Measurements from ENCODE around the gene RABIF.

RABIF gene

DNA sequence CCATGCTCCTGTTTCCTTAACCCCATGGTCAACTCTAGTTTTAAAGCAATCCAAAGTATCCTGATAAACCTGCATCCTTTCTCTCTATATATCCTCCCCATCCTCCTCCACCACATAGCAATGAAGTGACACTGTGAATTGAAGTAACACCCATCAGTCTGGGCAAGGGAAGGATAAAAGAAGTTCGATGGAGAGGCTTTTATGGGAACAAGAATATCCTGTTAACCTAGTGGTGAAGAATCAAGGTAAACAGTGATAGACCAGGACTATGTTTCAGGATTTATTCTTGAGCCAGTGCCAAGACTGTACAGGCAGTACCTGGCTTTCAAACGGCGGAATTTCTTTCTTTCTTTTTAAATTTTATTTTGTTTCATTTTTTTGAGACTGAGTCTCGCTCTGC is 17.6 kb downstream of the RABIF start:
- no peak for DNase-seq

DNA sequence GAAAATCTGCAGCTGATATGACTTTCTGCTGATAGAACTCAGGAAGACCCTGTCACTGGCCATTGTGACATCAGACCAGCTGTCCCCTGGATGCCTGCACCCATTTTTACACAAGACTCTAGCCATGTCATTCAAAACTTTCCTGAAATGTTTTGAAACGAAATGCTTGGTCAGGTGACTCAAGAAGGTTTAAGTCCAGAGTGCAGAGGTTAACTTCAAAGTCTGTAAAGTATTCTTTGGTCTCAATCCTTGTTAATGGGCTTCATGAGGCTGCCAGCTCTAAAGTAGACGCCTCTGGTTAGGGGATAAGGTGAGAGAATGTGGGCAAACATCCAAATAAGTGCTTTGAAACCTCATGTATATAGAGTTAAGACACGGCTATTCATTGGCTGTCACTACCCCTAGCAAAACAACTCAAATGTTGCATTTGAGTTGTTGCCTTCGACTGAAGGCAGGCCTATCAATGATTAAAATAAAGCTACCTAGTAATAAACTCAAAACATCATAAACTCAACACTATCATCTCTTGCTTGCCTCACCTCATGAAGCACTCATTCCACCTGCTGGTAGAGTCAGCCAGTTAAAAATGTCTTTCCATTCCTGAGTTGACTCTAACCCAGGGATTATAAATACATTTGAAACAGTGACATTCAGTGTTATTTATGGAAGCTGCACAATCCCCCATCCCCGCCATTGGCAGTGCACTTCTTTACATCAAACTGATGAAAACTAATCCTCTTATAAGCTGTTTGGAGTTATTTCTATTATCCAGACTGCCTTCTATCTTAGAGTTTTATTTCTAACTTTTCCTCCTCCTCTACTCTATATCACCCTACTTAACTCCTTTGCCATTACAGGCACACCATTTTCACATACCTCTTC is 26.0 kb downstream of the RABIF start:
- no peak for DNase-seq

GRCh38 chr1:202861420-202862132 is 27.4 kb downstream of the RABIF start:
- DNase-seq: peak; percentile 22

DNA sequence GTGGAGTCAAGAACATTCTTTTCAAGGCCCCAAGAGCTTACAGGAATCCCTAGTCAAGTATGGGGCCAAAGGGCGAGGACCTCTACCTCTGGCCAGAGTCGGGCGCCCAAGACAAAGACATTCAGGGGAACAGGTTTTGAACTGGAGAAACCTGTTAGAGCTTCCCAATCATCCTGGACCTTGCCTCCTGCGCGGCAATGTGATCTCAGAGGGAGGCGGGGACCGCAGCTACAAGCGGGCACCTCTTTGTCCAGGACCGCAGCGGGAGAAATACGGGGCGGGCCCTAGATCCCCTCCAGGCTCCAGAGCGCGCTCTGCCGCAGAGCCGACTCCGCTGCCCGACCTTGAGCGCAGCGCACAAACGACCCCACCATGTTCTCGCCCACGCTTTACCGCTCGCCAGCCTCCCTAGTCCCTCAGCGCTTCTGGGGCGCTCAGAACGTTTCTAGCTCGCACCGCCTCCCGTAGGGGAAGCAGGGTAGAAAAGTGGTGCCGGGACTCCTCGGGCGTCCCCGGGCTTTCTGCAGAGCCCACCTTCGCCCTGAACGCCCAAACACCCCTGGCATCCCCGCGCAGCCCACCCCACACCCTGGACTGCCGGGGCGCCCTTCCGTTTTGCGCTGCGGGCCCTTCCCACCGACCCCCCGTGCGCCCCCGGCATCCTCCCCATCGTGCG is 28.1 kb downstream of the RABIF start:
- DNase-seq: no peak

DNA sequence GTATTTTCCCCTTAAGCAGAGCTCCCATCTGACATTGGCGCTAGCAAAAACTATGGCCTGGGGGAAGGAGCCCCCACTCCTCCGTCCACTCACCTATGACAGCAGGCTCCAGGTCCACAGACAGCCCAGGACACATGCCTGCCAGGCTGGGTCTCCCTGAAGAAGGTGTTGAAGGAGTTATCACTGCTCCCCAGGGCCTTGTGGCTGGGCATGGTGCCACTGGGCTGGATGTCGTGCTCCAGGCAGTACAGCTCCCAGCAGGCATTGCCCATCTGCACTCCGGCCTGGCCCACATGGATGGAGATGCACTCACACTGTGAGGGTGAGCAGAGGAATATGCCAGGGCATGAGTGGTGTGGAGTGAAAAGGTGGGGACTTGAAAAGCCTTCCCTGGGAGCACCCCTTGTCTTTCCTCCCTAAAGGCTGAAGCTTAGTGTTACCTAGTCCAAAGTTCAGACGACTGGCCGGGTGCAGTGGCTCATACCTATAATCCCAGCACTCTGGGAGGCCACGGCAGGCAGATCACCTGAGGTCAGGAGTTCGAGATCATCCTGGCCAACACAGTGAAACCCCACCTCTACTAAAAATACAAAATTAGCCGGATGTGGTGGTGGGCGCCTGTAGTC is 30.0 kb downstream of the RABIF start:
- no peak for DNase-seq

GRCh38 chr1:202858331-202858730 is 30.6 kb downstream of the RABIF start:
- no peak for DNase-seq

DNA sequence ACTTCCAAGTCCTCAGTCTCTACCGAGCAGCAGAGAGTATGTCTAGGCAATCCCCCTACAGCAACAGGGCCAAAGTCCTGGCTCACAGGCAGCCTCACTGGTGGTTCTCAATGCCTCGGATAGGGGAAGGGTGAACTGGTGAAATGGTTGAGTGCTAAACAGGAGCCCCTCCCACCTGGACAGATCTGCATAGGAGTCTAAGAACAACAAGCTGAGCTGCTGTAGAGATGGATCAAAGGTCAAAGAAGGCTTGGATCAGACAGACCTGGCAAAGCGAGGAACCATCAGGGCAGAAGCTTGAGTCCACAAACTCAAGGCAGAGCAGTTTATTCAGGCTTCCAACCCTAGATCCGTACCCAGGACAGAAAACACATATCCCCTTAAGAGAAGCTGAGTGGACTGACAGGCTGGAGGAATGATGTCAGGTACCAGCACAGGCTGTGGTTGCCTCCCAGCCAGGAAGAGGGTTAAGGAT is 31.8 kb downstream of the RABIF start:
- no peak for DNase-seq

GRCh38 chr1:202856014-202856413 is 32.9 kb downstream of the RABIF start:
- DNase-seq: no peak

DNA sequence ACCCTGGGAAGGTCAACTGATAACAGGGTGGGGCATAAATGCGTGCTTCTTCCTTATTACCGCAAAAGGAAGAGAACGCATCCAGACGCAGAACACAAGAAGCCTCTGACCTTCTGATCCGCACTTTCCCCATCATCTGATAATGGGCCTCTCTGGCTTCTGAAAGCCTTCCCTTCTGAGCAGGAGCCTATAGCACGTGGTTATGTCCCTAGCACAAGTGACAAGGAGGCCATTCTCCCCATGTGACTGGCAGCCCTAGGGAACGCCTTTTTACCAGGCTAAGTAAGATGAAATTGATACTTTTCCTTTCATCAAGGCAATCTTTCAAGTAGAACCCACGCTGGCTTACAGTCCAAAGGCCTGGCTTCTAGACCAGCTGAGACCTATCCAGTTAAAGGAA is 34.2 kb downstream of the RABIF start:
- DNase-seq: no peak

GRCh38 chr1:202852163-202852904 is 36.6 kb downstream of the RABIF start:
- DNase-seq: no peak

DNA sequence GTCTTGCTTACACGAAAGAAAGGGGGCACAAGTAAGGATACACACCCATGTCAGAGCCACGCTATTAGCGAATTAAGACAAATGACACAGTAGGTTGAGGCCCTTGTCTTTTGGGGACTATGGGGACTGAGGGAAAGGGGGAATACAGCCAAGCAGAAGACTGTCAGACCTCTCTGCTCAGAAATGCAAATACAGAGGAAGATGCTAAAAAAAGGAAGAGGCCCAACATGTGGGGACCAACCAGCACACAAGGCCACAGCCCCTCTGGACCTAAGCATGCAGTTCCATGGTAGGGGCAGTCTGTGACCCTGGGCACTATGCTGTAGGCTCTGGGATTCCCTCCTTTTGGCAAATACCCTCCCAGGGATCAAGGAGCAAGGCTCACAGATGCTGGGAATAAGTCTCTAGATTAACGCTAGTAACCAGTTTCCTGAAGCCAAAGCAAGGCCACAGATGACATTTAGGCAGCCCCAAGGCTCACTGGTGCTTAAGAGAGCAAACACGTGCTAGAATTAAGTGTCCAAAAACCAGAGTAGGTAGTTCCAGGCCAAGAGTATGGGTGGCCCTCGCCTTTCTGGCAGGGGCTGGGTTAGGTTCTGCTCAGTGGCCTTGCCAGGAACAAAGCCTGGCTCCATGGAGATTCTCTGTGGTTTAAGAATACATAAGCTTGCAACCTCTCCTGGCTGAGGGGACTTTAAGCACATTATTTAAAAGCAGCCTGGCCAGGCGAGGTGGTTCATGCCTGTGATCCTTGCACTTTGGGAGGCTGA is 38.2 kb downstream of the RABIF start:
- no peak for DNase-seq

DNA sequence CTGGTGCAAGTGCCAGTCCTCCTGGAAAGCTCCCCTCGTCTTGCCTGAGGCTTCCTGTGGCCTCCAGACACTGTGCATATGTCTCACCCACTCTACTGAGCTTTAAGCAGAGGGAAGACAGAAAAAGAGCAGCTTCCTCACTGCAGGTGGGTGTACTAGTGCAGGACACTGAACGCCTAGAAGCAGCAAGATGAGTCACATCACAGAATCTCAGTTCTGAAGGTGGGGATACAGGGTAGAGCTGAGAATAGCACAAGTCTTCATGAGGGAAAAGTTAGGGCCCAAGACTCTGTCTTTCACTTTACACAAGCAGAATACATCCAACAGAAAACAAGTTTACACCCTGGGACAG is 40.8 kb downstream of the RABIF start:
- DNase-seq: no peak

DNA sequence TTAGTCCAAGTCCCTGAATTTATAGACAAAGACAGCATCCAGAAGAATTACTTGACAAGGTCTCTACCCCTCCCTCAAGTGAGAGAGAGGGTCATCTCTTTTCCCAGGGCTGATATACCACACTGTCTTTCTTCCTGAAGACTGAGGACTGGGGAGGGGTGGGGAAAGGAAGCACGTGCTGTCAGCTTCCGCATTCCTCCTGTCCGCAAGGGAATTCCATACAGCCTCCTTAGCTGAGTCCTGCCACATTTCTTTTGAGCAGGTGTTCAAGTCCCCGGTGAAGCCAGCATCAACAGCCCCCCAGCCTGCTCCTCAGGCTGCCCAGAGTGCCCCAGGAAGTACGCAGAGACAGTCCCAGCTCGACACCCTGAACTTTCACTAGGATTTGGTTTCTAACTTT is 44.0 kb downstream of the RABIF start:
- DNase-seq: no peak

GRCh38 chr1:202844259-202844658 is 44.7 kb downstream of the RABIF start:
- DNase-seq: no peak

DNA sequence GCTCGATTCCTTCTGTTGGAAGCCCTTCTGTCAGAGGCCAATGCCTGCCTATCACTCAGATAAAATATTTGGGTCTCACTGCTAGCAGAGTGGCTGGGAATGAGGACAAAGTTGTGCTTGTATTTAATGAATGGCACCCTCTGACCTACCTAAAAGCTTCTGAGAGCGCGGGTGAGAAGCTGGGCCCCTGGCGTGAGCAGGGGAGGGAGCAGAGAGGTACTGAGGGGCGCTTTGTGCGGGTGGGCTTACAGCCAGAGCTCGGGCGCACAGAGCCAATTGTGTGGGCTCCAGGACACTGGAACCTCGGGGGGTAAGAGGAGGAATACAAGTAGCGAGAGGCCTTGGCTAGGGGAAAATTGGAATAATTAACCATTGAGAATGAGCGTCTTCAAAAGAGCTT is 45.9 kb downstream of the RABIF start:
- DNase-seq: no peak

DNA sequence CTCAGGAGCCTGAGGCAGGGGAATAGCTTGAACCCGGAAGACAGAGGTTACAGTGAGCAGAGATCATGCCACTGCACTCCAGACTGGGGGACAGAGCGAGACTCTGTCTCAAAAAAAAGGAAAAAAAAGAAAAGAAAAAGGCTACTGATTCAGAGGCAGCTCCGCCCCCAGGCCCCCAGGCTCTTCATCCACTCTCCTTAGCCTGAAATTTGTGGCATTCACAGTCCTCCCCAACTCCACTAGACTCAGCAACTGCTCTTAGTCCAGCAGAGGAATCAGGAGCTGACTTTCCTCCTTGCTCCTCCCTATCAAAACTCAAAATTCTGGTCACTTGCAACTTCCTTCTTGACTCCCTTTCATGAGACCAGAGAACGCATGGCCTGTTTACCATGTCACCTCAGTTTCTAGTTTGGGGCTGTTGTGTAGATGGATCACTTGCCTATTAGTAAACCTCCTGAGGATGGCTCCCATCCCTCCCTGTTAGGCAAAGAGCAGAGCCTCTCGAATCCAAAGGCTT is 51.1 kb downstream of the RABIF start:
- no peak for DNase-seq

GRCh38 chr1:202836623-202837403 is 52.1 kb downstream of the RABIF start:
- no peak for DNase-seq

- no peak for DNase-seq
These were observed 53.3 kb downstream of the RABIF start for GRCh38 chr1:202835548-202836072.

GRCh38 chr1:202834771-202835547 is 54.0 kb downstream of the RABIF start:
- no peak for DNase-seq
